WERI-Rb-1 (cell line): ENCODE measurements around the gene IMMP2L.

Source experiments
- DNase-seq: peaks from one replicate; pipeline ENCODE4 v3.0.0-alpha.2; 2020
- H3K27ac ChIP-seq: fragments of 250-450 bp; sonication (Bioruptor Pico); 2 replicates; pipeline ENCODE4 v1.5.1; 2020; ENCODE audit warnings: mild to moderate bottlenecking, moderate library complexity
- H3K27me3 ChIP-seq: fragments of 250-450 bp; sonication (Bioruptor Pico); 2 replicates; pipeline ENCODE4 v1.5.1; 2021; ENCODE audit warnings: mild to moderate bottlenecking, low read depth, moderate library complexity; ENCODE audit not compliant: insufficient read depth, severe bottlenecking
- H3K36me3 ChIP-seq: fragments of 250-450 bp; sonication (Bioruptor Pico); 2 replicates; pipeline ENCODE4 v1.5.1; 2020; ENCODE audit warnings: mild to moderate bottlenecking, moderate library complexity
- H3K4me3 ChIP-seq: 2 replicates; pipeline ENCODE4 v1.5.1; 2011; ENCODE audit warnings: low read depth, mild to moderate bottlenecking, control low read depth, low read length
- H3K9me3 ChIP-seq: fragments of 250-450 bp; sonication (Bioruptor Pico); 2 replicates; pipeline ENCODE4 v1.5.1; 2021; ENCODE audit warnings: mild to moderate bottlenecking, moderate library complexity; ENCODE audit not compliant: severe bottlenecking
- TF ChIP-seq, protein P1 (sequence below): IDR thresholded peaks from 2 replicates; pipeline ENCODE4 v1.5.1; 2011; ENCODE audit warnings: low read depth, mild to moderate bottlenecking, control low read depth, inconsistent platforms, low read length

IMMP2L gene

DNA sequence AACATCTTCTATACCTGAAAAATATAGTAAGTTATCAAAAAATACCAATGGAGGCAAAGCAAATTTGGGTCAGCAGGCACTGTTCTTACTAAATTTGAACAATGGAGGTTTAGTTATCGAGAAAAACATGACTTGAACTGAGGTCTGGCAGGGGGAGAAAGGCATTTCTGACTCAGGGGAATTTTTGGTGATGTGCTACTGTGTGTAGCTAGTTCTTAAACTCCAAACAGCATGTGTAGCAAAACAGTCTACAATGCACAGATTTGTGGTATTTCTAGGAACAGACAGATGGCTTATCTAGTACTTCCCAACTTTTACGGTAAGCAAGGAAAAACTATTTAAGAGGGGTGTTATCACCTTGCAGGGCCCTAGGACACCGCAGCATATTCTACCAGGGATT is 783.0 kb downstream of the IMMP2L start:
- TF ChIP-seq, protein P1, sequence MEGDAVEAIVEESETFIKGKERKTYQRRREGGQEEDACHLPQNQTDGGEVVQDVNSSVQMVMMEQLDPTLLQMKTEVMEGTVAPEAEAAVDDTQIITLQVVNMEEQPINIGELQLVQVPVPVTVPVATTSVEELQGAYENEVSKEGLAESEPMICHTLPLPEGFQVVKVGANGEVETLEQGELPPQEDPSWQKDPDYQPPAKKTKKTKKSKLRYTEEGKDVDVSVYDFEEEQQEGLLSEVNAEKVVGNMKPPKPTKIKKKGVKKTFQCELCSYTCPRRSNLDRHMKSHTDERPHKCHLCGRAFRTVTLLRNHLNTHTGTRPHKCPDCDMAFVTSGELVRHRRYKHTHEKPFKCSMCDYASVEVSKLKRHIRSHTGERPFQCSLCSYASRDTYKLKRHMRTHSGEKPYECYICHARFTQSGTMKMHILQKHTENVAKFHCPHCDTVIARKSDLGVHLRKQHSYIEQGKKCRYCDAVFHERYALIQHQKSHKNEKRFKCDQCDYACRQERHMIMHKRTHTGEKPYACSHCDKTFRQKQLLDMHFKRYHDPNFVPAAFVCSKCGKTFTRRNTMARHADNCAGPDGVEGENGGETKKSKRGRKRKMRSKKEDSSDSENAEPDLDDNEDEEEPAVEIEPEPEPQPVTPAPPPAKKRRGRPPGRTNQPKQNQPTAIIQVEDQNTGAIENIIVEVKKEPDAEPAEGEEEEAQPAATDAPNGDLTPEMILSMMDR, result no peak
- no peaks in the 10 kb centered on the region for H3K27me3 ChIP-seq
- no peak overlapping the region for H3K27ac ChIP-seq
- H3K36me3 ChIP-seq, result no peaks in the 10 kb centered on the region
- H3K4me3 ChIP-seq, result no peak overlapping the region
- no peak for DNase-seq
- H3K9me3 ChIP-seq, result no peaks in the 10 kb centered on the region

DNA sequence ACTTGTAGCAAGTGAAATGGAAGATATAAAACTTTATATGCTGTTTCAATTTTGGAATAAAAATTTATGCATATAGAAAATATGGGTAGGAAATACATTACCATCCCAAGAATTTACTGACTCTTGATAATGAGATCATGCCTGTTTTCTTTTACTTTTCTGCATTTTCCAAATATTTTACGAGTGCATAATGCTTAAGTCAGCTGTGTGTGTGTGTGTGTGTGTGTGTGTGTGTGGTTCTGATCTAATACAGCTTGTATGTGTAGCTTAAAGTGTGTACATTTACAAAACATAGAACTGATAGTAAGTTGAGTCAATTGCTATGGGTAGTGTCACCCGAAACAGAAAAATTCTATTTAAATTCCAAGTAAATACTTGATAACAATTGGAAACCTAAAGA is 787.2 kb downstream of the IMMP2L start:
- H3K27ac ChIP-seq, result no peak overlapping the region
- H3K27me3 ChIP-seq, result no peaks in the 10 kb centered on the region
- DNase-seq, result no peak
- no peaks in the 10 kb centered on the region for H3K36me3 ChIP-seq
- no peak overlapping the region for H3K4me3 ChIP-seq
- no peaks in the 10 kb centered on the region for H3K9me3 ChIP-seq
- TF ChIP-seq, protein P1, result no peak

DNA sequence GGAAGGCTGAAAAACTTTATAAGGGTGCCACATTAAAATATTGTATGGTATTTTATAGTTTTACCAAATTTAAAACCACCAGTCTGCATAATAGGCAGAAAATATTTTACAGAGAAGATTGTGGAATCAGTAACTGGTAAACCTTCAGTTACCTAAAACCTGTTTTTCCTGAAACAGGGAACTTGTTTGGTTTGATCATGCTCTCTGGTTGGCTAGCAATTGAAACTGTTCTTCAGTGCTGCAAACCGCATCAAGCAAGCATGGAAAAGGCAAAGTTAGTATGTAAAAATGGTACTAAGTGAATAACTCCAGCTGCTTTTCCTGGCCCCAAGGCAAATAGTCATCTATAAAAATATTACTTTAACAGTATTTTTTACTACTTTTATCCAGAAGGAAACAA is 788.2 kb downstream of the IMMP2L start:
- no peak overlapping the region for H3K27ac ChIP-seq
- no peaks in the 10 kb centered on the region for H3K36me3 ChIP-seq
- DNase-seq, result no peak
- TF ChIP-seq, protein P1, result no peak
- no peaks in the 10 kb centered on the region for H3K9me3 ChIP-seq
- no peaks in the 10 kb centered on the region for H3K27me3 ChIP-seq
- H3K4me3 ChIP-seq, result no peak overlapping the region

DNA sequence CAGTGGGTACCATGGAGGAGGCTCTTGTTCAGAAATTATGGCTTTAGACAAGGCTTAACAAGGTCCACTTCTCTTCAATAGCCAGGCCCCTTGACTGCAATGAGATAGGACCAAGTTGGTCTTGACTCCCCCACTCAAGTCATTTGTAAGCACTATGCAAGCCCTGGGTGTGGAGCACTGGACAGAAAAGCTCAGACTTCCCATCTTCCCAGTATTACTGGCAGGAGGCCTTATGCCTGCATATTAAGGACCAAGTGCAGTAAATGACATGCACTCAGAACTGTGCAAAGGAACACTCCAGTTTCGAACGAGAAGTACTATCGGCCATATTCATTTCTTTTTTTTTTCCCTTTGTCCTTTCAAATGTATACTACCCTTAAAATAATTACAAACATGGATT is 789.7 kb downstream of the IMMP2L start:
- no peaks in the 10 kb centered on the region for H3K36me3 ChIP-seq
- no peaks in the 10 kb centered on the region for H3K9me3 ChIP-seq
- no peak overlapping the region for H3K27ac ChIP-seq
- no peak for DNase-seq
- TF ChIP-seq, protein P1, result no peak
- no peaks in the 10 kb centered on the region for H3K27me3 ChIP-seq
- H3K4me3 ChIP-seq, result no peak overlapping the region

DNA sequence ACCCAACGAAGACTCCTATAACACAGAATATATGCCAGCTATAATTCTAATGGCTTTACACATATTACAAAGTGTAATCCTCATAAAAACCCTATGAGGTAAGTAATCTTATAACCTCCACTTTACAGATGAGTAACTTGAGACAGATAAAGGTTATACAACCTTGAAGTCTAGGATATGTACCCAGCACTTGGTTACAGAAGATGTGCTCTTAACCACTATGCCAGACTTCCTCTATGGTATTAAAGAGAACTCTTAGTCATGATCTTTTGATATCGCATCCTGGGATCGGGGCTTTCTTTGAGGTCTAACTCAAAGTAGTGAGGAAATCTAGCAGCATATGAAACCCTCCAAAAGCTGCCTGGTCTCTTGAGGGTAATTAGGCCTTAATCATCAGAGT is 790.6 kb downstream of the IMMP2L start:
- Histone ChIP-seq H3K27me3 (no peaks in the 10 kb centered on the region), H3K27ac (no peak overlapping the region), H3K9me3 (no peaks in the 10 kb centered on the region), H3K4me3 (no peak overlapping the region), H3K36me3 (no peaks in the 10 kb centered on the region)
- TF ChIP-seq, protein P1, result no peak
- DNase-seq, result no peak

DNA sequence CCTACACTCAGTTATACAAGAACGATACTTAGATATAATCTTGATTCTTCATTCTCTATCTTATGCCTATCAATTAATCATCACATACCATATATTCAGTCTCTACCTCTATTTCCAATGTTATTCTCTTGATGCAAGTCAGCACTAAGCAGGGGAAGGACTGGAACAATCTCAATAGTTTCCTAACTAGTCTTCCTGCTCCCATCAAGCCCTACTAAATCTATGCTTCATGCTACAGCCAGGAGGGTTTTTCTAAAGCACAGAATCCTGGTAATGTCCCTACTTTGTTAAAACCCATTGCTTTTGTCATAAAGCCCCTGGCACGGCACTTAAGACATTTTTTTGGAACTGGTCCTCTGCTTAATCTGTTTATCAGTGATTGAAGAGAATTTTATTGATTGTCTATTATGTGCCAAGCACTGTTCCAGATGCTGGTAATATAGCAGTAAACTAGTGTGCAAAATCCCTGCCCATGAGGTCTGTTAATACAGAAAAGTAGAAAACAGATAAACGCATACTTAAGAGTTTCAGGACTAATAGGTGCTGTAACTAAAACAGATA is 794.7 kb downstream of the IMMP2L start:
- H3K4me3 ChIP-seq, result no peak overlapping the region
- H3K9me3 ChIP-seq, result no peaks in the 10 kb centered on the region
- H3K27ac ChIP-seq, result no peak overlapping the region
- no peak for DNase-seq
- TF ChIP-seq, protein P1, result no peak
- H3K36me3 ChIP-seq, result no peaks in the 10 kb centered on the region
- no peaks in the 10 kb centered on the region for H3K27me3 ChIP-seq
